GM12892 (cell line): ENCODE results near the gene HDGF.

Experiments
- POLR2A ChIP-seq: IDR thresholded peaks from 2 replicates; pipeline ENCODE4 v1.6.1; 2011; ENCODE audit warnings: low read depth, low read length, control low read depth
- TAF1 ChIP-seq: IDR thresholded peaks from 2 replicates; pipeline ENCODE4 v1.6.1; 2011; ENCODE audit warnings: low read depth, mild to moderate bottlenecking, control low read depth, low read length, borderline replicate concordance

DNA sequence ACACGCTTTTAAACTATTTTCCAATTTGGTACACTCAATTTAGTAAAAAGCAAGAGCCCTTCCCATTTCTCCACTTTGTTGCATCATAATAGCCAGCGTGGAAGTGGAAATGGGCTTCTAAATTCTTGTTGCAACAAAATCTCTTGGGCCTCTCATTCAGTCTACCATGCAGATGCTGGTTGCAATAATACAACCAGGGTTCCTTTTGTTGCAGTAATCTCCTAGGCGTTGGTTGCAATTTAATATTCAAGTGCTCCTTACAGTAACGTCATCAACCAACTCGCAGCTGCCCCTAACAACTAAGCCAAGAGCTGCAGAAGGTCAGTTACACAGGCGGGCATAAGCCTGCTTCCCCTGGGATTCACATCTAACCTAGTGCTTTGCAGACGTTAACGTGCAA, 2.7 kb upstream of the HDGF start:
- TF ChIP-seq TAF1 (no peak), POLR2A (no peak)
